ENCODE results near the gene RPL29.

Gene RPL29

GRCh38 chr3:52024765-52025452, 29.2 kb upstream of the RPL29 start:
- DNase-seq, result no peak

GRCh38 chr3:52023860-52024764, 28.4 kb upstream of the RPL29 start:
- DNase-seq, result no peak

- DNase-seq, result no peak
Measured at GRCh38 chr3:52023101-52023770, 27.5 kb upstream of the RPL29 start.

GRCh38 chr3:52022323-52023100, 26.8 kb upstream of the RPL29 start:
- DNase-seq, result no peak

GRCh38 chr3:52021489-52022268, 26.0 kb upstream of the RPL29 start:
- DNase-seq, result no peak

GRCh38 chr3:52020796-52021195, 25.1 kb upstream of the RPL29 start:
- no peak for DNase-seq

- no peak for DNase-seq
Measured at GRCh38 chr3:52019352-52020080, 23.8 kb upstream of the RPL29 start.

- DNase-seq, result no peak
Measured at GRCh38 chr3:52018319-52019000, 22.8 kb upstream of the RPL29 start.

GRCh38 chr3:52017586-52017985, 21.9 kb upstream of the RPL29 start:
- DNase-seq, result no peak

- no peak for DNase-seq
Measured at GRCh38 chr3:52015438-52016228, 19.9 kb upstream of the RPL29 start.

- no peak for DNase-seq
Measured at GRCh38 chr3:52014613-52015012, 18.9 kb upstream of the RPL29 start.

- no peak for DNase-seq
Measured at GRCh38 chr3:52013802-52014598, 18.3 kb upstream of the RPL29 start.

- DNase-seq, result no peak
Measured at GRCh38 chr3:52012699-52013098, 17.0 kb upstream of the RPL29 start.

GRCh38 chr3:52010431-52010830, 14.7 kb upstream of the RPL29 start:
- DNase-seq, result no peak

- DNase-seq, result no peak
Measured at GRCh38 chr3:52007291-52007690, 11.6 kb upstream of the RPL29 start.

- DNase-seq, result no peak
Measured at GRCh38 chr3:52006820-52007133, 11.1 kb upstream of the RPL29 start.

GRCh38 chr3:52006017-52006819, 10.5 kb upstream of the RPL29 start:
- DNase-seq, result no peak

- DNase-seq, result no peak
Measured at GRCh38 chr3:52005571-52005986, 9.9 kb upstream of the RPL29 start.
